ENCODE results near the gene EIF3J. TPM values are rescaled to one million over a fixed set of nuclear protein-coding genes. Genes with fewer than 3 reads are reported as not detected.

EIF3J gene
- total and polyA plus RNA-seq, 2 of the 4 experiments (the other 2 are of a cell fraction): 51.6 to 59.9 TPM

DNA sequence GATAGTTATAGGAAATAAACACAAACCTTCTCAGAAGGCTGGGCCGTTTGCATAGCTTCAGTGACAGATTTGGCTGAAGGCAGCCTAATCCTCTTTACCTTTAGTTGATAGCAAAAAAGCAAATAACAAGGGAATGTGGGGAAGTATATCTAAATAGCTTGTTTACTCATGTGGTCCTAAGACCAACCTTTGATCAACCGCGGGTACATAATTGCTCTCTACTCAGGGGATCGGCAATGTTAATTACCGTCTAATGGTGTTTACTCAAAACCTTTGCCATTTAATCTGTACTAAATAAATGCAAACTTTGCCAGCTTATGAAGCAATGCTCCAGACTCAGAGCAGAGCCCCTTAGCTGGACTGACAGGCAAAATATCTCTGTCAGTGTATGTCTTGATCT lies 51.6 kb downstream of the EIF3J start:
- Histone ChIP-seq H4K5ac (ENCODE audit: low read depth, low read length) (no peak overlapping the region), H3K18ac (ENCODE audit: low read depth, low read length) (no peak overlapping the region), H2BK5ac (ENCODE audit: low read depth, low read length, poor library complexity, severe bottlenecking) (no peak overlapping the region), H2AK5ac (ENCODE audit: low read depth, low read length) (no peak overlapping the region), H3K4me1 (ENCODE audit: control insufficient read depth, insufficient read depth, low read length) (no peaks in the 10 kb centered on the region), H3K4ac (ENCODE audit: low read depth, low read length) (no peak overlapping the region), H4K20me1 (ENCODE audit: insufficient read depth, low read length) (no peaks in the 10 kb centered on the region), H3K4me2 (ENCODE audit: low read depth, low read length) (no peak overlapping the region), H3K9me1 (ENCODE audit: insufficient read depth, low read length) (no peaks in the 10 kb centered on the region; the same call in 1 of the 2 replicates), H3K36me3 (ENCODE audit: control insufficient read depth, insufficient read depth, low read length) (peaks cover 48% of the 10 kb centered on the region), H3K23ac (ENCODE audit: low read depth, low read length) (no peak overlapping the region), H3K27me3 (ENCODE audit: control insufficient read depth, insufficient read depth, low read length) (no peaks in the 10 kb centered on the region), H4K91ac (ENCODE audit: insufficient read depth, low read depth, low read length) (no peak overlapping the region), H3K4me3 (ENCODE audit: insufficient read depth, low read depth, low read length) (no peak overlapping the region), H3K9me3 (ENCODE audit: control insufficient read depth, insufficient read depth, low read length) (no peaks in the 10 kb centered on the region), H3K79me1 (ENCODE audit: low read depth in 1 of 2, low read length in 2 of 2) (no peaks in the 10 kb centered on the region; a peak in 1 of 4 replicates), H3K9ac (ENCODE audit: low read depth, low read length) (no peak overlapping the region), H3K27ac (ENCODE audit: insufficient read depth, low read length) (no peak overlapping the region), H3K14ac (replicated peaks; ENCODE audit: low read depth, low read length) (no peak overlapping the region), H2BK15ac (ENCODE audit: low read depth, low read length) (no peak overlapping the region), H2AFZ (replicated peaks; ENCODE audit: low read length, poor library complexity) (no peak overlapping the region), H3K56ac (ENCODE audit: extremely low read depth, insufficient read depth, low read length) (no peak overlapping the region), H2BK20ac (ENCODE audit: low read depth, low read length) (no peak overlapping the region), H2BK120ac (ENCODE audit: low read depth, low read length) (no peak overlapping the region), H2AK9ac (replicated peaks; ENCODE audit: low read depth, low read length, poor library complexity) (no peak overlapping the region), H4K8ac (ENCODE audit: low read depth in 2 of 2, low read length in 2 of 2) (no peak overlapping the region)
- TF ChIP-seq POLR2A (IDR thresholded peaks at IDR 0.05; ENCODE audit: low read depth, low read length) (no peak), RCOR1 (IDR thresholded peaks at IDR 0.05; ENCODE audit: insufficient replicate concordance, low read length) (no peak), MAZ (IDR thresholded peaks at IDR 0.05; ENCODE audit: borderline replicate concordance, low read depth, low read length) (no peak), CEBPB (IDR thresholded peaks at IDR 0.05; ENCODE audit: low read depth, low read length) (no peak), NFE2L2 (IDR thresholded peaks at IDR 0.05; ENCODE audit: low read depth, low read length) (no peak), MXI1 (IDR thresholded peaks at IDR 0.05; ENCODE audit: borderline replicate concordance, low read depth, low read length) (no peak), SMC3 (IDR thresholded peaks at IDR 0.05; ENCODE audit: low read depth, low read length) (no peak), MAFK (IDR thresholded peaks at IDR 0.05; ENCODE audit: low read depth, low read length) (no peak)
- TF ChIP-seq, protein P1, sequence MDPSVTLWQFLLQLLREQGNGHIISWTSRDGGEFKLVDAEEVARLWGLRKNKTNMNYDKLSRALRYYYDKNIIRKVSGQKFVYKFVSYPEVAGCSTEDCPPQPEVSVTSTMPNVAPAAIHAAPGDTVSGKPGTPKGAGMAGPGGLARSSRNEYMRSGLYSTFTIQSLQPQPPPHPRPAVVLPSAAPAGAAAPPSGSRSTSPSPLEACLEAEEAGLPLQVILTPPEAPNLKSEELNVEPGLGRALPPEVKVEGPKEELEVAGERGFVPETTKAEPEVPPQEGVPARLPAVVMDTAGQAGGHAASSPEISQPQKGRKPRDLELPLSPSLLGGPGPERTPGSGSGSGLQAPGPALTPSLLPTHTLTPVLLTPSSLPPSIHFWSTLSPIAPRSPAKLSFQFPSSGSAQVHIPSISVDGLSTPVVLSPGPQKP (IDR thresholded peaks at IDR 0.05; ENCODE audit: borderline replicate concordance, low read depth, low read length): no peak
- ATAC-seq (ENCODE audit: low read depth) (no peak), DNase-seq (no peak)
- ChIA-PET CTCF (interaction anchor here (0.7 kb wide), 2 partner anchors 10 to 11 kb away, joined by 3 read pairs; no protein-coding TSS in a partner anchor), POLR2A (ENCODE audit: unreplicated experiment) (no interaction called here)
- in situ Hi-C loops (cut with MboI; ENCODE audit: low sequenced_read_pairs) (no loop called here), intact Hi-C loops (cut with micrococcal nuclease) (no loop called here), dilution Hi-C loops (cut with HindIII; ENCODE audit: low sequenced_read_pairs, unreplicated experiment) (no loop called here)
- no TSS peak for BruUV-seq (replicated peaks)
- no CpG with 5 or more reads among the region's 5 CpGs for WGBS, 2 experiments (ENCODE audit: extremely low coverage in 2 of 2, insufficient read length in 1 of 2)
